PFSK-1 (cell line): ENCODE data around the gene RND3.

Experiments used
- FOXP2 ChIP-seq: optimal IDR thresholded peaks from 2 replicates; pipeline ENCODE3; 2011; ENCODE audit warnings: borderline replicate concordance, control low read depth, inconsistent platforms; ENCODE audit not compliant: insufficient read depth; ENCODE audit errors: extremely low read length, extremely low read depth
- POLR2AphosphoS5 ChIP-seq: IDR thresholded peaks from 2 replicates; pipeline ENCODE4 v1.6.1; 2012; ENCODE audit warnings: low read depth, mild to moderate bottlenecking, control low read depth, low read length, moderate library complexity
- REST ChIP-seq, 2 experiments: IDR thresholded peaks; 2 replicates each; pipeline versions ENCODE4 v1.6.1 to v1.8.0; 2011 to 2012; ENCODE audit warnings: low read depth in 2 of 2, low read length in 2 of 2, control low read depth in 1 of 2, inconsistent platforms in 1 of 2, mild to moderate bottlenecking in 1 of 2, moderate library complexity in 1 of 2; ENCODE audit not compliant: insufficient read depth in 1 of 2
- SIN3A ChIP-seq: IDR thresholded peaks from 2 replicates; pipeline ENCODE4 v1.6.1; 2012; ENCODE audit warnings: mild to moderate bottlenecking, low read length, moderate library complexity, borderline replicate concordance; ENCODE audit not compliant: insufficient read depth
- TAF1 ChIP-seq: IDR thresholded peaks from 2 replicates; pipeline ENCODE4 v1.6.1; 2012; ENCODE audit warnings: low read length, control low read depth, borderline replicate concordance; ENCODE audit not compliant: insufficient read depth

The RND3 gene

GRCh38 chr2:150467621-150467963 lies 19.9 kb downstream of the RND3 start:
- no peak for TF ChIP-seq POLR2AphosphoS5
- no peak for TF ChIP-seq TAF1
- no peak for TF ChIP-seq REST (IDR thresholded peaks at IDR 0.05; ENCODE audit: insufficient read depth in 1 of 2, low read depth in 2 of 2, low read length in 2 of 2)
- no peak for TF ChIP-seq FOXP2
- TF ChIP-seq SIN3A, result no peak

GRCh38 chr2:150466741-150467620 lies 20.5 kb downstream of the RND3 start:
- TF ChIP-seq POLR2AphosphoS5, result no peak
- no peak for TF ChIP-seq TAF1
- no peak for TF ChIP-seq REST (IDR thresholded peaks at IDR 0.05; ENCODE audit: insufficient read depth in 1 of 2, low read depth in 2 of 2, low read length in 2 of 2)
- no peak for TF ChIP-seq FOXP2
- no peak for TF ChIP-seq SIN3A

GRCh38 chr2:150465703-150466569 lies 21.5 kb downstream of the RND3 start:
- TF ChIP-seq POLR2AphosphoS5 (no peak), SIN3A (no peak), FOXP2 (no peak), REST (IDR thresholded peaks at IDR 0.05; ENCODE audit: insufficient read depth in 1 of 2, low read depth in 2 of 2, low read length in 2 of 2) (no peak), TAF1 (no peak)

- TF ChIP-seq FOXP2 (no peak), SIN3A (no peak), POLR2AphosphoS5 (no peak), TAF1 (no peak), REST (IDR thresholded peaks at IDR 0.05; ENCODE audit: insufficient read depth in 1 of 2, low read depth in 2 of 2, low read length in 2 of 2) (no peak)
Observed at GRCh38 chr2:150464986-150465385, 22.5 kb downstream of the RND3 start.
